K562 (cell line): ENCODE measurements around the gene SLC25A26. TPM values are rescaled to one million over a fixed set of nuclear protein-coding genes. Genes with fewer than 3 reads are reported as not detected.

Source experiments
- ATAC-seq: fragments of 200-7000 bp; cut with Tn5 transposase; 3 replicates; pipeline ENCODE4 v1.9.1; 2020; ENCODE audit warnings: moderate library complexity
- BruUV-seq: library from RNA; stranded (reverse); fragments of 400-500 nt; replicated peaks from 2 replicates; lab custom pipeline; 2021; lab: Mats Ljungman, UMichigan
- CTCF ChIA-PET: fragments of 300-600 bp; formaldehyde crosslinking; extraction: SDS; loops from one replicate; lab custom pipeline; 2021; ENCODE audit warnings: low intra/inter-chr PET ratio; lab: Yijun Ruan, JAX
- POLR2A ChIA-PET: fragments of 300-600, 350-650 bp; sonication (Branson Sonifier 250); formaldehyde crosslinking; extraction: SDS; loops from one replicate; lab custom pipeline; 2021; ENCODE audit warnings: antibody characterized with exemption, inconsistent platforms; lab: Yijun Ruan, JAX
- DNase-seq, 4 experiments: peaks; one replicate each; pipeline versions ENCODE4 v3.0.0 to v3.0.0-alpha.2; 2011 to 2018; ENCODE audit warnings: low spot score in 3 of 4, mixed read lengths in 3 of 4; ENCODE audit errors: extremely low read depth in 1 of 4
- FAIRE-seq: peaks from 2 replicates; lab custom pipeline; 2011; peaks lifted over from hg19 to GRCh38; lab: Jason Lieb, UNC
- H2AFZ ChIP-seq: 2 replicates; pipeline ENCODE4 v1.6.0; 2011; ENCODE audit warnings: low read depth, low read length, control low read depth, inconsistent platforms
- H3K27ac ChIP-seq: fragments of 200-600 bp; 3 replicates; pipeline ENCODE4 v1.8.0; 2011; ENCODE audit warnings: low read depth, mild to moderate bottlenecking, control low read depth, inconsistent platforms, low read length, moderate library complexity, mixed read lengths; ENCODE audit errors: extremely low read depth
- H3K27me3 ChIP-seq, 2 experiments: fragments of 300-600 bp in 1 of 2; 2 replicates in 1 of 2; 3 replicates in 1 of 2; pipeline versions ENCODE4 v1.6.0 to v1.8.0; 2011; ENCODE audit warnings: inconsistent platforms in 2 of 2, low read length in 2 of 2, mild to moderate bottlenecking in 1 of 2, mixed read lengths in 1 of 2, moderate library complexity in 1 of 2; ENCODE audit not compliant: control insufficient read depth in 2 of 2, insufficient read depth in 2 of 2
- H3K36me3 ChIP-seq: fragments of 300-600 bp; 3 replicates; pipeline ENCODE4 v1.8.0; 2011; ENCODE audit warnings: mild to moderate bottlenecking, low read length, inconsistent platforms; ENCODE audit not compliant: control insufficient read depth, insufficient read depth
- H3K4me1 ChIP-seq, 2 experiments: fragments of 200-600 bp in 1 of 2; replicated peaks in 1 of 2; 2 replicates in 1 of 2; 3 replicates in 1 of 2; pipeline versions ENCODE4 v1.5.1 to v1.8.0; 2011; ENCODE audit warnings: inconsistent platforms in 2 of 2, low read length in 2 of 2, mild to moderate bottlenecking in 1 of 2, mixed read lengths in 1 of 2, moderate library complexity in 1 of 2; ENCODE audit not compliant: control insufficient read depth in 2 of 2, insufficient read depth in 2 of 2
- H3K4me2 ChIP-seq: 2 replicates; pipeline ENCODE4 v1.6.1; 2011; ENCODE audit warnings: low read length, control low read depth, inconsistent platforms, mixed read lengths; ENCODE audit not compliant: insufficient read depth
- H3K4me3 ChIP-seq: fragments of 200-600 bp; sonication (generic), shearing (Covaris generic); 2 replicates; pipeline ENCODE4 v1.5.1; 2016; ENCODE audit warnings: control low read depth, inconsistent platforms
- H3K79me2 ChIP-seq: fragments of 200-600 bp; 3 replicates; pipeline ENCODE4 v1.8.0; 2011; ENCODE audit warnings: low read length, inconsistent platforms; ENCODE audit not compliant: control insufficient read depth, insufficient read depth
- H3K9ac ChIP-seq, 2 experiments: 2 replicates each; pipeline versions ENCODE4 v1.6.0 to v1.6.1; 2011; ENCODE audit warnings: low read depth in 2 of 2, low read length in 2 of 2, control low read depth in 1 of 2, inconsistent platforms in 1 of 2, mild to moderate bottlenecking in 1 of 2, mixed read lengths in 1 of 2; ENCODE audit not compliant: insufficient read depth in 1 of 2
- H3K9me1 ChIP-seq: one replicate; pipeline ENCODE4 v1.6.0; 2011; ENCODE audit warnings: inconsistent platforms, mild to moderate bottlenecking, low read length, moderate library complexity; ENCODE audit not compliant: control insufficient read depth, insufficient read depth
- H3K9me3 ChIP-seq: replicated peaks from 2 replicates; pipeline ENCODE4 v1.5.1; 2011; ENCODE audit warnings: low read depth, low read length, inconsistent platforms; ENCODE audit not compliant: control insufficient read depth, insufficient read depth
- H4K20me1 ChIP-seq: replicated peaks from 2 replicates; pipeline ENCODE4 v1.6.1; 2011; ENCODE audit warnings: low read length, inconsistent platforms, mixed read lengths; ENCODE audit not compliant: control insufficient read depth, insufficient read depth
- ARNT ChIP-seq, 2 experiments: fragments of 450-650 bp; IDR thresholded peaks; 2 replicates each; pipeline ENCODE4 v1.6.1; 2016; ENCODE audit warnings: mild to moderate bottlenecking in 1 of 2
- BACH1 ChIP-seq: fragments of 200-800 bp; sonication (Bioruptor generic); IDR thresholded peaks from 2 replicates; pipeline ENCODE4 v1.6.1; 2016; ENCODE audit warnings: missing genetic modification characterization, missing compliant biosample characterization
- COPS2 ChIP-seq: fragments of 450-650 bp; conservative IDR thresholded peaks from 2 replicates; pipeline ENCODE4 v1.6.1; 2016; ENCODE audit warnings: mild to moderate bottlenecking, moderate library complexity
- CSDE1 ChIP-seq, 2 experiments: fragments of 450-650 bp; IDR thresholded peaks; 2 replicates each; pipeline ENCODE4 v1.6.1; 2016; ENCODE audit warnings: mild to moderate bottlenecking in 1 of 2
- FOXA3 ChIP-seq, 2 experiments: fragments of 450-650 bp in 1 of 2; sonication (generic) in 1 of 2; formaldehyde crosslinking; IDR thresholded peaks in 1 of 2; conservative IDR thresholded peaks in 1 of 2; 2 replicates each; pipeline versions ENCODE4 v1.4.0 to v1.8.0; 2020 to 2022; ENCODE audit warnings: mild to moderate bottlenecking in 2 of 2, missing genetic modification reagents in 1 of 2
- IRF1 ChIP-seq: sonication (generic); formaldehyde crosslinking; IDR thresholded peaks from 2 replicates; pipeline ENCODE4 v1.8.0; 2022; ENCODE audit warnings: missing genetic modification reagents, mild to moderate bottlenecking, borderline replicate concordance
- JUND ChIP-seq, 2 experiments: IDR thresholded peaks; 2 replicates in 1 of 2; 3 replicates in 1 of 2; pipeline ENCODE4 v1.6.1; 2011; ENCODE audit warnings: borderline replicate concordance in 2 of 2, low read depth in 2 of 2, low read length in 2 of 2, improper control_type of control experiment in 1 of 2, missing biosample characterization in 1 of 2, missing genetic modification characterization in 1 of 2, missing genetic modification reagents in 1 of 2
- KDM2B ChIP-seq: fragments of 250-450 bp; sonication (Bioruptor Pico); IDR thresholded peaks from 2 replicates; pipeline ENCODE4 v1.8.0; 2021; ENCODE audit warnings: mild to moderate bottlenecking, moderate library complexity
- MCM7 ChIP-seq, 2 experiments: fragments of 450-650 bp; IDR thresholded peaks; 2 replicates each; pipeline ENCODE4 v1.6.1; 2016 to 2018
- MEF2A ChIP-seq: IDR thresholded peaks from 2 replicates; pipeline ENCODE4 v1.6.1; 2011; ENCODE audit warnings: low read depth, mild to moderate bottlenecking, low read length, moderate library complexity; ENCODE audit not compliant: control insufficient read depth
- NR3C1 ChIP-seq: sonication (generic); formaldehyde crosslinking; IDR thresholded peaks from 2 replicates; pipeline ENCODE4 v1.8.1; 2022; ENCODE audit warnings: missing genetic modification reagents
- TRIM28 ChIP-seq: fragments of 450-650 bp; IDR thresholded peaks from 2 replicates; pipeline ENCODE4 v1.6.1; 2017
- U2AF1 ChIP-seq: fragments of 200-400 bp; formaldehyde crosslinking; optimal IDR thresholded peaks from 2 replicates; pipeline ENCODE3; 2017; ENCODE audit warnings: mild to moderate bottlenecking, low read depth, low read length, moderate library complexity
- XRCC3 ChIP-seq: fragments of 450-650 bp; IDR thresholded peaks from 2 replicates; pipeline ENCODE4 v1.6.1; 2017; ENCODE audit warnings: mild to moderate bottlenecking, moderate library complexity
- ZMIZ1 ChIP-seq, 2 experiments: fragments of 150-350 bp in 1 of 2; IDR thresholded peaks; 2 replicates each; pipeline ENCODE4 v1.6.1; 2012 to 2016; ENCODE audit warnings: low read depth in 2 of 2, low read length in 2 of 2, mild to moderate bottlenecking in 1 of 2, moderate library complexity in 1 of 2
- ZNF121 ChIP-seq: sonication (generic); formaldehyde crosslinking; conservative IDR thresholded peaks from 2 replicates; pipeline ENCODE4 v1.8.0; 2022; ENCODE audit warnings: missing genetic modification reagents
- ZNF77 ChIP-seq: fragments of 250-450 bp; sonication (Bioruptor Pico); IDR thresholded peaks from 2 replicates; pipeline ENCODE4 v1.5.0; 2020
- WGBS: fragments of 100-300 bp; shearing (Covaris generic); methylation state at CpG from one replicate; pipeline ENCODE4 v1.1.6; 2016; ENCODE audit warnings: low coverage, mixed read lengths; ENCODE audit not compliant: insufficient coverage; ENCODE audit errors: missing lambda C conversion rate; 5-methylcytosine and 5-hydroxymethylcytosine counted together
- in situ Hi-C: fragments of 300-500 bp; cut with MboI; formaldehyde crosslinking; loops from 4 replicates; pipeline ENCODE4 v1.15.0; 2018; ENCODE audit warnings: inconsistent platforms, mixed read lengths
- intact Hi-C: fragments of 100-400 bp; cut with micrococcal nuclease; formaldehyde crosslinking; loops from 2 replicates; pipeline ENCODE4 v1.14.2; 2022
- polyA plus RNA-seq, 8 experiments: library from polyadenylated mRNA; depleted of rRNA in 4 of 8; stranded (reverse) in 5 of 8; unstranded in 3 of 8; fragments of >200 nt; fragmentation: Nextera tagmentation in 2 of 8; fragmentation: Illumina TruSeq in 1 of 8; extraction: Ambion mirVana in 2 of 8; extraction: Trizol in 1 of 8; gene quantifications; 2 replicates each; pipeline versions ENCODE4 v1.2.1 to v1.2.3, GENCODE V29; 2011 to 2014; ENCODE audit warnings: inconsistent platforms in 1 of 8, missing spikeins in 1 of 8
- total RNA-seq, 7 experiments: library from RNA; depleted of rRNA in 6 of 7; stranded (reverse); fragments of >200 nt in 6 of 7; fragmentation: Illumina TruSeq in 2 of 7; extraction: Trizol in 2 of 7; gene quantifications; 2 replicates each; pipeline versions ENCODE4 v1.2.1 to v1.2.3, GENCODE V29; 2011 to 2021; ENCODE audit warnings: low replicate concordance in 1 of 7

Gene SLC25A26
- total and polyA plus RNA-seq, 9 of the 15 experiments (the other 6 are each of a cell fraction or from before 2014, with no cell fraction given), result 7.2 to 29.1 (median 12.6) TPM

- POLR2A ChIA-PET, result no interaction called here
- TF ChIP-seq TRIM28, result no peak
- TF ChIP-seq CSDE1 (IDR thresholded peaks at IDR 0.05), result no peak
- TF ChIP-seq MCM7 (IDR thresholded peaks at IDR 0.05), result no peak
- TF ChIP-seq COPS2, result no peak
- TF ChIP-seq ZNF77 (CRISPR knock-in tag), result no peak
- TF ChIP-seq IRF1 (CRISPR knock-in tag), result no peak
- no peak for TF ChIP-seq NR3C1 (CRISPR knock-in tag)
- TF ChIP-seq ARNT (IDR thresholded peaks at IDR 0.05), result no peak
- no peak for TF ChIP-seq ZNF121 (CRISPR knock-in tag)
- no peak for TF ChIP-seq MEF2A
- TF ChIP-seq FOXA3 (CRISPR knock-in tag; conservative IDR thresholded peaks at IDR 0.05 in 1 of 2, IDR thresholded peaks at IDR 0.05 in 1 of 2), result no peak
- TF ChIP-seq KDM2B, result no peak
- no peak for TF ChIP-seq ZMIZ1 (IDR thresholded peaks at IDR 0.05; ENCODE audit: low read depth in 2 of 2, low read length in 2 of 2)
- no peak for TF ChIP-seq XRCC3
- TF ChIP-seq JUND (IDR thresholded peaks at IDR 0.05; ENCODE audit: borderline replicate concordance, low read depth, low read length), result no peak
- TF ChIP-seq JUND (tag; IDR thresholded peaks at IDR 0.05; ENCODE audit: borderline replicate concordance, low read depth, low read length), result no peak
- no peak for TF ChIP-seq U2AF1
- TF ChIP-seq BACH1 (tag), result no peak
Measured at GRCh38 chr3:66302288-66302687, 81.5 kb downstream of the SLC25A26 start.

More at GRCh38 chr3:66302288-66302687, 81.5 kb downstream of the SLC25A26 start:
- Histone ChIP-seq H3K9me3 (no peaks in the 10 kb centered on the region), H3K27me3 (no peaks in the 10 kb centered on the region), H2AFZ (no peak overlapping the region), H3K79me2 (no peaks in the 10 kb centered on the region), H3K4me1 (no peaks in the 10 kb centered on the region; a peak in 1 of 5 replicates), H3K36me3 (no peaks in the 10 kb centered on the region), H3K4me2 (no peak overlapping the region), H4K20me1 (no peaks in the 10 kb centered on the region), H3K9ac (no peak overlapping the region), H3K27ac (no peak overlapping the region), H3K4me3 (no peak overlapping the region), H3K9me1 (no peaks in the 10 kb centered on the region)
- 49% methylated on average over 3 of the region's 3 CpGs for WGBS
- intact Hi-C loops (no loop called here), in situ Hi-C loops (no loop called here)
- CTCF ChIA-PET, result no interaction called here
- no peak for DNase-seq
- no TSS peak for BruUV-seq
- no peak for ATAC-seq
- no peak for FAIRE-seq
